ENCODE data around the gene DNMBP. TPM values are rescaled to one million over a fixed set of nuclear protein-coding genes. Genes with fewer than 3 reads are reported as not detected.

DNMBP gene
- total RNA-seq, 2 donors from 2014 or later, result 15.5 to 27.9 TPM

DNA sequence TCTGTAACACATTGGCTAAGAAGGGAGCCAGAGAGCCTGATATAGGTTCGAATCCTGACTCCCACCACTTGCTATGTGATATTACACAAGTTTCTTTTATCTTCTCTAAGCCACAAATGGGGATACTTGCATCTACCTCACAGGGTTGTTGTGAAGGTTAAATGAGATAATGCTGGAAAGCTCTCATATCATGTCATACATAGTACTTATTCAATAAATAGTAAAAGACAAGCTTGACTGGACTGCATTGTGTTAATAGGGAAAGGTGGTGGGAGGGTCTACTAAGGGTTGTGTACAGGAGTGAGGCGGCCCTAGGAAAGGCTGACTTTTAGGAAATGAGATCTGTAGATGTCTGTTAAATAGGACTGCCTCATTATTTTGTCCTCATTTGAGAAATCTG is 35.8 kb upstream of the DNMBP start:
- H3K4me3 ChIP-seq, result no peak overlapping the region
- no peak overlapping the region for H3K27ac ChIP-seq
- H3K9me3 ChIP-seq, result no peaks in the 10 kb centered on the region
- TF ChIP-seq POLR2AphosphoS5 (IDR thresholded peaks at IDR 0.05) (no peak), CTCF (IDR thresholded peaks at IDR 0.05) (no peak), POLR2A (IDR thresholded peaks at IDR 0.05) (no peak)
- no peaks in the 10 kb centered on the region for H3K36me3 ChIP-seq
- no peaks in the 10 kb centered on the region for H3K27me3 ChIP-seq (replicated peaks; ENCODE audit: insufficient read depth)
- no peak for DNase-seq (ENCODE audit: low spot score)
- intact Hi-C loops (cut with DNase I), result loop anchor here (5.0 to 10.0 kb wide), 3 partner anchors 33 to 198 kb away; no protein-coding TSS in a partner anchor
- WGBS, result 76% methylated on average over 2 of the region's 2 CpGs
- no peaks in the 10 kb centered on the region for H3K4me1 ChIP-seq (replicated peaks)

DNA sequence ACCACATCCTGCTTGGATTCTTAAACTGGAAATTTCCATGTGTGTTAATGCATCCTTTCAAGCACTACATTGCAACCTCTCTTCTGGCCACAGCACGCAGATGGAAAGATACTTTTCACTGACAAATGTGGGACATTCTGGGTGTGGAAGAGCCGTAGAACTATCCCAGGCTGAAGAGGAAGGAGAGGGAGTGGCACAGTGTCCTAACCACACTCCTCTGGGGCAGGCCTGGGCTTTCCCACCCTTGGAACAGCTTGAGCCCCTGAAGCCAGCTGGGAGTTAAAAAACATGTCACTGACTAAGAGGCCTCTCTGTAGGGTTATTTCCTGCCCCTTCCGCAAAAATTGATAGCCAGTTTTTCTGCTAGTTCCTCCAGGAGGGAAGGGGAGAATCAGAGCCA is 34.0 kb upstream of the DNMBP start:
- Histone ChIP-seq H3K4me3 (no peak overlapping the region), H3K36me3 (no peaks in the 10 kb centered on the region), H3K9me3 (no peaks in the 10 kb centered on the region), H3K4me1 (replicated peaks) (no peaks in the 10 kb centered on the region), H3K27me3 (replicated peaks; ENCODE audit: insufficient read depth) (no peaks in the 10 kb centered on the region), H3K27ac (peak overlapping the region; percentile 29 to 44)
- TF ChIP-seq POLR2A (IDR thresholded peaks at IDR 0.05), result no peak
- no peak for TF ChIP-seq CTCF (IDR thresholded peaks at IDR 0.05)
- no peak for TF ChIP-seq POLR2AphosphoS5 (IDR thresholded peaks at IDR 0.05)
- peak; percentile 16 for DNase-seq (ENCODE audit: low spot score)
- intact Hi-C loops (cut with DNase I), result loop anchor here (10.0 kb wide), 1 partner anchor 69 kb away; no protein-coding TSS in a partner anchor
- 13% methylated on average over 3 of the region's 3 CpGs for WGBS

DNA sequence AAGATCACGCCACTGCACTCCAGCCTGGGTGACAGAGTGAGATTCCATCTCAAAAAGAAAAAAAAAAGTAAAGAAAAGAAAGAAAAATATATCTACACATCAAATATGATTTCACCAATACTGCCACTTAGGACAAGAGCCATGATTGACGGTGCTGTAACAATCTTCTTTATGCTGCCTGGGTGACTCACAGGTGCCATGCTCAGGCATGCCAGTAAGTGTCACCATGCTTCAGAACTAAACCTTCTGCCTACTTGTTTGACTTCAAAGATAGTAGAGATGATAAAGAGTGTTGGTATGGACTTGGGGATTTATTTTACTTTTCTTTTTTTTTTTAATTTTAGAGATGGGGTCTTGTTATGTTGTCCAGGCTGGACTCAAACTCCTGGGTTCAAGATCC is 33.6 kb upstream of the DNMBP start:
- intact Hi-C loops (cut with DNase I), result loop anchor here (10.0 kb wide), 1 partner anchor 69 kb away; no protein-coding TSS in a partner anchor
- 45% methylated on average over 2 of the region's 2 CpGs for WGBS
- Histone ChIP-seq H3K27ac (peak overlapping the region in 1 of 2 donors; percentile 29), H3K36me3 (no peaks in the 10 kb centered on the region), H3K27me3 (replicated peaks; ENCODE audit: insufficient read depth) (no peaks in the 10 kb centered on the region), H3K9me3 (no peaks in the 10 kb centered on the region), H3K4me1 (replicated peaks) (no peaks in the 10 kb centered on the region), H3K4me3 (no peak overlapping the region)
- peak; percentile 34 for DNase-seq (ENCODE audit: low spot score)
- TF ChIP-seq POLR2A (IDR thresholded peaks at IDR 0.05), result no peak
- TF ChIP-seq POLR2AphosphoS5 (IDR thresholded peaks at IDR 0.05), result peak; percentile 34

DNA sequence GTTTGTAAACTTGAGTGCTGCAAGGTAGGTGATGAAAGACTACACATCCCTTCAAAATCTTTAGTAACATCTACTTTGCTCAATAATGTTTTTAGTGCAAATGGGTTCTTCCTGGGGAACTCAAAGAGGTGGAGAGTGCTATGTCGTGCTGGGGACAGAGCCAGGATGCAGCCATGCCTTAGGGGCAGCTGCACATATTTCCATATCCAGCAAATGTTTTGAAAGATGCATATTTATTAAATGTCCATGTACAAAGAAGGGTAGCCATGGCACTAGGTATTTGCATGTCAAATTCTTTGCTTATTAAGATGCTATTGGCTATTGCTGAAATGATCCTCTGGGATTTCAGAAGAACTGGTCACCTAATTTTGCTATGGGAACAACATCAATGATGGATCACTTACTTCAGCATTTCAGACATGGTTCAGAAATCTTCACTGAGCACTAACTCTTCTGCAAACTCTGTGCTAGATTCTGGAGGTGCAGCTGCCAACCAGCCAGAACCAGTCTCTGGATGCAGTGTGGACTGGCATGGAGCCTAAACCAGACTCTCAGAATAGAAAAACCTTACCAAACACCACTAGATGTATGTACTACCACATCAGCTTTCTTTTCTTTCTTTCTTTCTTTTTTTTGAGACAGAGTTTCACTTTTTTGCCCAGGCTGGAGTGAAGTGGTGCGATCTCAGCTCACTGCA is 31.7 kb upstream of the DNMBP start:
- no peaks in the 10 kb centered on the region for H3K9me3 ChIP-seq
- H3K36me3 ChIP-seq, result no peaks in the 10 kb centered on the region
- H3K4me1 ChIP-seq (replicated peaks), result no peaks in the 10 kb centered on the region
- H3K4me3 ChIP-seq, result no peak overlapping the region
- intact Hi-C loops (cut with DNase I), result loop anchor here (10.0 kb wide), 1 partner anchor 67 kb away; no protein-coding TSS in a partner anchor
- 77% methylated on average over 2 of the region's 2 CpGs for WGBS
- H3K27ac ChIP-seq, result no peak overlapping the region
- no peaks in the 10 kb centered on the region for H3K27me3 ChIP-seq (replicated peaks; ENCODE audit: insufficient read depth)
- no peak for TF ChIP-seq CTCF (IDR thresholded peaks at IDR 0.05)
- no peak for DNase-seq (ENCODE audit: low spot score)

- Histone ChIP-seq H3K27ac (no peak overlapping the region), H3K4me1 (replicated peaks) (no peaks in the 10 kb centered on the region), H3K9me3 (no peaks in the 10 kb centered on the region), H3K27me3 (replicated peaks; ENCODE audit: insufficient read depth) (no peaks in the 10 kb centered on the region), H3K36me3 (no peaks in the 10 kb centered on the region), H3K4me3 (no peak overlapping the region)
- no peak for DNase-seq (ENCODE audit: low spot score)
- 55% methylated on average over 1 of the region's 1 CpG for WGBS
- TF ChIP-seq POLR2AphosphoS5 (IDR thresholded peaks at IDR 0.05) (no peak), POLR2A (IDR thresholded peaks at IDR 0.05) (no peak), CTCF (IDR thresholded peaks at IDR 0.05) (no peak)
- intact Hi-C loops (cut with DNase I), result no loop called here
These were observed 28.9 kb upstream of the DNMBP start for GRCh38 chr10:100038561-100039071.
